22Rv1 (cell line): ENCODE measurements around the gene UQCC5.

Experiments used
- CTCF ChIP-seq: fragments of 450-650 bp; IDR thresholded peaks from 2 replicates; pipeline ENCODE4 v1.5.1; 2017; ENCODE audit warnings: mild to moderate bottlenecking
- ZFX ChIP-seq: fragments of 450-650 bp; IDR thresholded peaks from 2 replicates; pipeline ENCODE4 v1.6.1; 2017; ENCODE audit warnings: antibody characterized with exemption, borderline replicate concordance

- TF ChIP-seq CTCF = no peak
- no peak for TF ChIP-seq ZFX
These were observed 32.5 kb upstream of the UQCC5 start for GRCh38 chr3:52503788-52504424.
